Calu3 (cell line): Measurements from ENCODE around the gene VWDE. TPM values are rescaled to one million over a fixed set of nuclear protein-coding genes. Genes with fewer than 3 reads are reported as not detected.

Experiments
- BruUV-seq: library from RNA; stranded (reverse); fragments of 400-500 nt; replicated peaks from 2 replicates; lab custom pipeline; 2021; lab: Mats Ljungman, UMichigan
- CTCF ChIA-PET: fragments of 300-600 bp; sonication (Branson Sonifier 250); formaldehyde crosslinking; loops from one replicate; lab custom pipeline; 2022; ENCODE audit warnings: antibody characterized with exemption; lab: Charles Lee
- DNase-seq: peaks from one replicate; pipeline ENCODE4 v3.0.0; 2022
- H3K27ac Mint-ChIP-seq: one replicate; pipeline ENCODE4 v1.8.0; 2022; ENCODE audit warnings: mixed read lengths; ENCODE audit not compliant: unreplicated experiment
- H3K27me3 Mint-ChIP-seq: one replicate; pipeline ENCODE4 v1.8.0; 2022; ENCODE audit warnings: mixed read lengths; ENCODE audit not compliant: unreplicated experiment
- H3K36me3 Mint-ChIP-seq: one replicate; pipeline ENCODE4 v1.8.0; 2022; ENCODE audit warnings: mild to moderate bottlenecking, moderate library complexity, mixed read lengths; ENCODE audit not compliant: insufficient read depth, unreplicated experiment
- H3K4me1 Mint-ChIP-seq: one replicate; pipeline ENCODE4 v1.8.0; 2022; ENCODE audit warnings: mild to moderate bottlenecking, low read depth, mixed read lengths; ENCODE audit not compliant: unreplicated experiment
- H3K4me3 Mint-ChIP-seq: one replicate; pipeline ENCODE4 v1.8.0; 2022; ENCODE audit warnings: mild to moderate bottlenecking, low read depth, moderate library complexity, mixed read lengths; ENCODE audit not compliant: unreplicated experiment
- H3K9me3 Mint-ChIP-seq: one replicate; pipeline ENCODE4 v1.8.0; 2022; ENCODE audit warnings: low read depth, mixed read lengths; ENCODE audit not compliant: unreplicated experiment
- CTCF ChIP-seq: fragments of 200-600 bp; IDR thresholded peaks from one replicate; pipeline ENCODE4 v1.8.0; 2022; ENCODE audit warnings: antibody characterized with exemption; ENCODE audit not compliant: unreplicated experiment
- intact Hi-C: fragments of 100-400 bp; cut with micrococcal nuclease; formaldehyde crosslinking; loops from one replicate; pipeline ENCODE4 v1.10.0; 2022; ENCODE audit not compliant: unreplicated experiment
- total RNA-seq: library from RNA; stranded (reverse); gene quantifications from 2 replicates; pipeline ENCODE4 v1.2.3, GENCODE V29; 2022

Gene VWDE
- total RNA-seq, 1 experiment from 2014 or later, result 21.3 TPM

GRCh38 chr7:12358694-12359093 is 45.0 kb downstream of the VWDE start:
- Mint-ChIP-seq H3K9me3 (no peaks in the 10 kb centered on the region), H3K36me3 (no peaks in the 10 kb centered on the region), H3K4me1 (no peaks in the 10 kb centered on the region), H3K27ac (no peak overlapping the region), H3K4me3 (no peak overlapping the region), H3K27me3 (no peaks in the 10 kb centered on the region)
- intact Hi-C loops, result no loop called here
- no peak for TF ChIP-seq CTCF
- CTCF ChIA-PET, result interaction anchor here (1.2 kb wide), 1 partner anchor 14 kb away, joined by 3 read pairs; no protein-coding TSS in a partner anchor
- BruUV-seq, result no TSS peak
- DNase-seq, result no peak

- Mint-ChIP-seq H3K36me3 (no peaks in the 10 kb centered on the region), H3K27me3 (no peaks in the 10 kb centered on the region), H3K4me3 (no peak overlapping the region), H3K9me3 (no peaks in the 10 kb centered on the region), H3K4me1 (no peaks in the 10 kb centered on the region), H3K27ac (no peak overlapping the region)
- DNase-seq, result no peak
- intact Hi-C loops, result no loop called here
- no peak for TF ChIP-seq CTCF
- CTCF ChIA-PET, result no interaction called here
- no TSS peak for BruUV-seq
Observed at GRCh38 chr7:12357508-12357907, 46.2 kb downstream of the VWDE start.

GRCh38 chr7:12351843-12352242 is 51.8 kb downstream of the VWDE start:
- Mint-ChIP-seq H3K27ac (no peak overlapping the region), H3K9me3 (no peaks in the 10 kb centered on the region), H3K36me3 (no peaks in the 10 kb centered on the region), H3K4me1 (no peaks in the 10 kb centered on the region), H3K4me3 (no peak overlapping the region), H3K27me3 (no peaks in the 10 kb centered on the region)
- DNase-seq, result no peak
- TF ChIP-seq CTCF, result no peak
- intact Hi-C loops, result no loop called here
- no TSS peak for BruUV-seq
- CTCF ChIA-PET, result no interaction called here

- intact Hi-C loops, result no loop called here
- Mint-ChIP-seq H3K36me3 (no peaks in the 10 kb centered on the region), H3K27me3 (no peaks in the 10 kb centered on the region), H3K4me1 (no peaks in the 10 kb centered on the region), H3K4me3 (no peak overlapping the region), H3K27ac (no peak overlapping the region), H3K9me3 (no peaks in the 10 kb centered on the region)
- CTCF ChIA-PET, result no interaction called here
- TF ChIP-seq CTCF, result no peak
- BruUV-seq, result no TSS peak
- no peak for DNase-seq
Observed at GRCh38 chr7:12350971-12351370, 52.7 kb downstream of the VWDE start.

DNA sequence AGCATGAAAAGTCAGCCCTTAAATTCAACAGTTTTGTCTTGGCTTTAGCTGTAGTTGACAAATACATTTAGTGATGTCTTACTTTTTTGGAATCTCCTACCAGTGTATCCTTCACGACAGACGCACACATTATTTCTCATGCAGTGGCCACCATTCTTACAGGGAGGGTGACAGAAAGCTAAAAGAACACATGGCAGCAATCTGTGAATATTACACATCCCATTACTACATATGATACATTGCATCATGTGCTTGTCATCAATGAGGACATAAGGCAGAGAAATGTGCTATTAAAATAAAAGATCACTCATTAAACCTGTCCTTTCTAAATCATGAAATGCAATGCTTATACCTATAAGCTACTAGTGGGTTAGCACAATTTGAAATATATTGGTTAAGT is 66.6 kb downstream of the VWDE start:
- no TSS peak for BruUV-seq
- H3K36me3 Mint-ChIP-seq, result no peaks in the 10 kb centered on the region
- no peak for TF ChIP-seq CTCF
- H3K4me3 Mint-ChIP-seq, result no peak overlapping the region
- no peaks in the 10 kb centered on the region for H3K4me1 Mint-ChIP-seq
- intact Hi-C loops, result no loop called here
- no peak for DNase-seq
- CTCF ChIA-PET, result no interaction called here
- no peaks in the 10 kb centered on the region for H3K9me3 Mint-ChIP-seq
- H3K27ac Mint-ChIP-seq, result no peak overlapping the region
- no peaks in the 10 kb centered on the region for H3K27me3 Mint-ChIP-seq
